HL-60 (cell line): ENCODE results near the gene MERTK.
"Not testable (repeated sequence)": the region's sequence is repeated elsewhere in the genome, so short reads cannot be mapped to it uniquely, and the experiment has no call there.

Experiments used
- DNase-seq, 2 experiments: peaks; one replicate each; pipeline ENCODE4 v3.0.0-alpha.2; 2010 to 2020; ENCODE audit warnings: low read depth in 1 of 2, low spot score in 1 of 2
- H3K27ac ChIP-seq: fragments of 250-450 bp; sonication (Bioruptor Pico); replicated peaks from 2 replicates; pipeline ENCODE4 v1.5.1; 2020; ENCODE audit warnings: mild to moderate bottlenecking, moderate library complexity
- H3K27me3 ChIP-seq: fragments of 250-450 bp; sonication (Bioruptor Pico); 2 replicates; pipeline ENCODE4 v1.5.1; 2021; ENCODE audit warnings: mild to moderate bottlenecking, moderate library complexity; ENCODE audit not compliant: insufficient read depth, poor library complexity, severe bottlenecking
- H3K4me3 ChIP-seq: replicated peaks from 2 replicates; pipeline ENCODE4 v1.5.1; 2011; ENCODE audit warnings: mild to moderate bottlenecking, control low read depth, low read length; ENCODE audit not compliant: insufficient read depth
- GABPA ChIP-seq: IDR thresholded peaks from 2 replicates; pipeline ENCODE4 v1.6.1; 2012; ENCODE audit warnings: low read depth
- POLR2AphosphoS5 ChIP-seq: IDR thresholded peaks from 2 replicates; pipeline ENCODE4 v1.6.1; 2012; ENCODE audit warnings: low read depth
- SPI1 ChIP-seq: IDR thresholded peaks from 2 replicates; pipeline ENCODE4 v1.6.1; 2012; ENCODE audit warnings: low read depth, mild to moderate bottlenecking, borderline replicate concordance
- TF ChIP-seq, protein P1 (sequence below): IDR thresholded peaks from one replicate; pipeline ENCODE4 v1.5.1; 2011; ENCODE audit warnings: low read length, control low read depth, inconsistent platforms; ENCODE audit not compliant: insufficient read depth
- TF ChIP-seq, protein P2 (sequence below): IDR thresholded peaks from 2 replicates; pipeline ENCODE4 v1.6.1; 2012; ENCODE audit warnings: low read depth; ENCODE audit not compliant: insufficient replicate concordance

MERTK gene

DNA sequence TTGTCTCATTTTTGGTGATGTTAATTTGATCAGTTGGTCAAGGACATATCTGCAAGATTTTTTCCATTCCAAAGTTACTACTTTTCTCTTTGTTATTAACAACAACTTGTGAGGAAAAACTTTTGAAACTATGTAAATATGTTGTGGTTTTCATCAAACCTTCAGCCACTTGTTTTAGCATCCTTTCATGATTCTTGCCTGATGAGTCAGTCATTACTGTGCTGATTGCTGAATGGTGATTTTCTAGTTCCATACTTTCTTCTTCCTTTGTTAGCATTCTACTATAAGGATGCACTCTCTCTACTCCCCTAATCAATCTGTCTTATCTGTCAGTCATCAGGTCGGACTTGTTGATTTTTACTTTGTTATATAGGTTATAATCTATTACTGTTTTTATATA is 167.6 kb downstream of the MERTK start:
- no peak for TF ChIP-seq POLR2AphosphoS5
- no peak for TF ChIP-seq SPI1
- TF ChIP-seq, protein P1, sequence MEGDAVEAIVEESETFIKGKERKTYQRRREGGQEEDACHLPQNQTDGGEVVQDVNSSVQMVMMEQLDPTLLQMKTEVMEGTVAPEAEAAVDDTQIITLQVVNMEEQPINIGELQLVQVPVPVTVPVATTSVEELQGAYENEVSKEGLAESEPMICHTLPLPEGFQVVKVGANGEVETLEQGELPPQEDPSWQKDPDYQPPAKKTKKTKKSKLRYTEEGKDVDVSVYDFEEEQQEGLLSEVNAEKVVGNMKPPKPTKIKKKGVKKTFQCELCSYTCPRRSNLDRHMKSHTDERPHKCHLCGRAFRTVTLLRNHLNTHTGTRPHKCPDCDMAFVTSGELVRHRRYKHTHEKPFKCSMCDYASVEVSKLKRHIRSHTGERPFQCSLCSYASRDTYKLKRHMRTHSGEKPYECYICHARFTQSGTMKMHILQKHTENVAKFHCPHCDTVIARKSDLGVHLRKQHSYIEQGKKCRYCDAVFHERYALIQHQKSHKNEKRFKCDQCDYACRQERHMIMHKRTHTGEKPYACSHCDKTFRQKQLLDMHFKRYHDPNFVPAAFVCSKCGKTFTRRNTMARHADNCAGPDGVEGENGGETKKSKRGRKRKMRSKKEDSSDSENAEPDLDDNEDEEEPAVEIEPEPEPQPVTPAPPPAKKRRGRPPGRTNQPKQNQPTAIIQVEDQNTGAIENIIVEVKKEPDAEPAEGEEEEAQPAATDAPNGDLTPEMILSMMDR: no peak
- TF ChIP-seq GABPA: no peak
- TF ChIP-seq, protein P2, sequence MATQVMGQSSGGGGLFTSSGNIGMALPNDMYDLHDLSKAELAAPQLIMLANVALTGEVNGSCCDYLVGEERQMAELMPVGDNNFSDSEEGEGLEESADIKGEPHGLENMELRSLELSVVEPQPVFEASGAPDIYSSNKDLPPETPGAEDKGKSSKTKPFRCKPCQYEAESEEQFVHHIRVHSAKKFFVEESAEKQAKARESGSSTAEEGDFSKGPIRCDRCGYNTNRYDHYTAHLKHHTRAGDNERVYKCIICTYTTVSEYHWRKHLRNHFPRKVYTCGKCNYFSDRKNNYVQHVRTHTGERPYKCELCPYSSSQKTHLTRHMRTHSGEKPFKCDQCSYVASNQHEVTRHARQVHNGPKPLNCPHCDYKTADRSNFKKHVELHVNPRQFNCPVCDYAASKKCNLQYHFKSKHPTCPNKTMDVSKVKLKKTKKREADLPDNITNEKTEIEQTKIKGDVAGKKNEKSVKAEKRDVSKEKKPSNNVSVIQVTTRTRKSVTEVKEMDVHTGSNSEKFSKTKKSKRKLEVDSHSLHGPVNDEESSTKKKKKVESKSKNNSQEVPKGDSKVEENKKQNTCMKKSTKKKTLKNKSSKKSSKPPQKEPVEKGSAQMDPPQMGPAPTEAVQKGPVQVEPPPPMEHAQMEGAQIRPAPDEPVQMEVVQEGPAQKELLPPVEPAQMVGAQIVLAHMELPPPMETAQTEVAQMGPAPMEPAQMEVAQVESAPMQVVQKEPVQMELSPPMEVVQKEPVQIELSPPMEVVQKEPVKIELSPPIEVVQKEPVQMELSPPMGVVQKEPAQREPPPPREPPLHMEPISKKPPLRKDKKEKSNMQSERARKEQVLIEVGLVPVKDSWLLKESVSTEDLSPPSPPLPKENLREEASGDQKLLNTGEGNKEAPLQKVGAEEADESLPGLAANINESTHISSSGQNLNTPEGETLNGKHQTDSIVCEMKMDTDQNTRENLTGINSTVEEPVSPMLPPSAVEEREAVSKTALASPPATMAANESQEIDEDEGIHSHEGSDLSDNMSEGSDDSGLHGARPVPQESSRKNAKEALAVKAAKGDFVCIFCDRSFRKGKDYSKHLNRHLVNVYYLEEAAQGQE: no peak
- H3K4me3 ChIP-seq: no peak overlapping the region
- no peak overlapping the region for H3K27ac ChIP-seq
- H3K27me3 ChIP-seq: no peaks in the 10 kb centered on the region
- no peak for DNase-seq

DNA sequence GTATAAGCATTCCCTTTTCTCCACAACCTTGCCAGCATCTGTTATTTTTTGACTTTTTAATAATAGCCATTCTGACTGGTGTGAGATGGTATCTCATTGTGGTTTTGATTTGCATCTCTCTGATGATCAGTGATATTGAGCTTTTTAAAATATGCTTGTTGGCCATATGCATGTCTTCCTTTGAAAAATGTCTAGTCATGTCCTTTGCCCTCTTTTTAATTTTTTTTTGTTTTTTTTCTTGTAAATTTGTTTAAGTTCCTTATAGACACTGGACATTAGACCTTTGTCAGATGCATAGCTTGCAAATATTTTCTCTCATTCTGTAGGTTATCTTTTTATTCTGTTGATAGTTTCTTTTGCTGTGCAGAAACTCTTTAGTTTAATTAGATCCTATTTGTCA is 171.4 kb downstream of the MERTK start:
- not testable (repeated sequence) for DNase-seq, H3K27ac ChIP-seq, H3K27me3 ChIP-seq, H3K4me3 ChIP-seq

DNA sequence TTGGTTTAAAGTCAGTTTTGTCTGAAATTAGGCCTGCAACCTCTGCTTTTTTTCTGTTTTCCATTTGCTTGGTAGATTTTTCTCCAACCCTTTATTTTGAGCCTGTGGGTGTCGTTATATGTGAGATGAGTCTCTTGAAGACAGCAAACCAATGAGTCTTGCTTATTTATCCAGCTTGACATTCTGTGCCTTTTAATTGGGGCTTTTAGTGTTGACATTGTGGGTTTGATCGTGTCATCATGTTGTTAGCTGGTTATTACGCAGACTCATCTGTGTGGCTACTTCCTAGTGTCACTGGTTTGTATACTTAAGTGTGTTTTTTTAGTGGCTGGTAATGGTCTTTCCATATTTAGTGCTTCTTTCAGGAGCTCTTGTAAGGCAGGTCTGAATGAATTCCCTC is 175.5 kb downstream of the MERTK start:
- Histone ChIP-seq H3K27ac (no peak overlapping the region), H3K4me3 (no peak overlapping the region), H3K27me3 (no peaks in the 10 kb centered on the region)
- no peak for DNase-seq
- TF ChIP-seq GABPA (no peak), SPI1 (no peak), POLR2AphosphoS5 (no peak)
- TF ChIP-seq, protein P1: no peak
- TF ChIP-seq, protein P2: no peak

DNA sequence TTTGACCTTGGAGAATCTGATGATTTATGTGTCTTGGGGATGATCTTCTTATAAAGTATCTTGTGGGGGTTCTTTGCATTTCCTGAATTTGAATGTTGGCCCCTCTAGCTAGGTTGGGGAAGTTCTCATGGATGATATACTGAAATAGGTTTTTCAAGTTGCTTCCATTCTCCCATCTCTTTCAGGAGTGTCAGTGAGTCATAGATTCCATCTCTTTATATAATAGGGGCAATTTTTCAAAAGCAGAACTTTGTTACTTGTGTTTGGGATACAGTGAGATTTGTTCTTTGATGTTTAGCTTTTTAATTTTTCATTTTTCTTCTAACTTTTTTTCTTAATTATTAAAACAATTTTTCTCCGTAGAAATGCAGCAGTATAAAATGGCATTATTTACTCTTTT is 176.1 kb downstream of the MERTK start:
- no peaks in the 10 kb centered on the region for H3K27me3 ChIP-seq
- no peak overlapping the region for H3K4me3 ChIP-seq
- TF ChIP-seq, protein P1: no peak
- TF ChIP-seq POLR2AphosphoS5 (no peak), SPI1 (no peak), GABPA (no peak)
- TF ChIP-seq, protein P2: no peak
- no peak for DNase-seq
- no peak overlapping the region for H3K27ac ChIP-seq
